ENCODE results near the gene MPDZ. TPM values are rescaled to one million over a fixed set of nuclear protein-coding genes. Genes with fewer than 3 reads are reported as not detected.
A peak's percentile ranks its signal among the peaks of the same experiment; 100 is the strongest.

The MPDZ gene
- total RNA-seq, 1 donor from 2014 or later = 97.0 TPM

GRCh38 chr9:13213998-13214397, 65.5 kb downstream of the MPDZ start:
- Mint-ChIP-seq H3K4me3 (ENCODE audit: unreplicated experiment) (no peak overlapping the region), H3K9me3 (ENCODE audit: unreplicated experiment) (no peaks in the 10 kb centered on the region), H3K36me3 (ENCODE audit: low read depth, unreplicated experiment) (peaks cover 15% of the 10 kb centered on the region), H3K27me3 (ENCODE audit: unreplicated experiment) (no peaks in the 10 kb centered on the region), H3K27ac (ENCODE audit: unreplicated experiment) (no peak overlapping the region), H3K4me1 (ENCODE audit: unreplicated experiment) (peaks cover 25% of the 10 kb centered on the region)
- DNase-seq (ENCODE audit: low spot score) = no peak
- no peak for TF ChIP-seq CTCF (IDR thresholded peaks at IDR 0.05; ENCODE audit: unreplicated experiment)

- no peak overlapping the region for H3K4me3 Mint-ChIP-seq (ENCODE audit: unreplicated experiment)
- no peaks in the 10 kb centered on the region for H3K9me3 Mint-ChIP-seq (ENCODE audit: unreplicated experiment)
- DNase-seq (ENCODE audit: low spot score) = no peak
- H3K36me3 Mint-ChIP-seq (ENCODE audit: low read depth, unreplicated experiment) = peaks cover 15% of the 10 kb centered on the region
- no peaks in the 10 kb centered on the region for H3K27me3 Mint-ChIP-seq (ENCODE audit: unreplicated experiment)
- H3K4me1 Mint-ChIP-seq (ENCODE audit: unreplicated experiment) = peaks cover 29% of the 10 kb centered on the region
- TF ChIP-seq CTCF (IDR thresholded peaks at IDR 0.05; ENCODE audit: unreplicated experiment) = peak; percentile 40
- no peak overlapping the region for H3K27ac Mint-ChIP-seq (ENCODE audit: unreplicated experiment)
Observed at GRCh38 chr9:13213337-13213736, 66.2 kb downstream of the MPDZ start.

- Mint-ChIP-seq H3K4me3 (ENCODE audit: unreplicated experiment) (no peak overlapping the region), H3K9me3 (ENCODE audit: unreplicated experiment) (no peaks in the 10 kb centered on the region), H3K4me1 (ENCODE audit: unreplicated experiment) (peaks cover 44% of the 10 kb centered on the region), H3K27ac (ENCODE audit: unreplicated experiment) (peak overlapping the region; percentile 95), H3K36me3 (ENCODE audit: low read depth, unreplicated experiment) (peaks cover 21% of the 10 kb centered on the region), H3K27me3 (ENCODE audit: unreplicated experiment) (peaks cover 2% of the 10 kb centered on the region)
- TF ChIP-seq CTCF (IDR thresholded peaks at IDR 0.05; ENCODE audit: unreplicated experiment) = no peak
- DNase-seq (ENCODE audit: low spot score) = no peak
Observed at GRCh38 chr9:13210306-13210705, 69.2 kb downstream of the MPDZ start.

- Mint-ChIP-seq H3K4me1 (ENCODE audit: unreplicated experiment) (peaks cover 44% of the 10 kb centered on the region), H3K27me3 (ENCODE audit: unreplicated experiment) (peaks cover 2% of the 10 kb centered on the region), H3K4me3 (ENCODE audit: unreplicated experiment) (peak overlapping the region; percentile 7), H3K27ac (ENCODE audit: unreplicated experiment) (peak overlapping the region; percentile 95), H3K36me3 (ENCODE audit: low read depth, unreplicated experiment) (peaks cover 16% of the 10 kb centered on the region), H3K9me3 (ENCODE audit: unreplicated experiment) (no peaks in the 10 kb centered on the region)
- no peak for DNase-seq (ENCODE audit: low spot score)
- no peak for TF ChIP-seq CTCF (IDR thresholded peaks at IDR 0.05; ENCODE audit: unreplicated experiment)
Observed at GRCh38 chr9:13209498-13209897, 70.0 kb downstream of the MPDZ start.

- peaks cover 5% of the 10 kb centered on the region for H3K27me3 Mint-ChIP-seq (ENCODE audit: unreplicated experiment)
- H3K27ac Mint-ChIP-seq (ENCODE audit: unreplicated experiment) = peak overlapping the region; percentile 1
- H3K4me1 Mint-ChIP-seq (ENCODE audit: unreplicated experiment) = peaks cover 57% of the 10 kb centered on the region
- no peak for DNase-seq (ENCODE audit: low spot score)
- TF ChIP-seq CTCF (IDR thresholded peaks at IDR 0.05; ENCODE audit: unreplicated experiment) = no peak
- no peaks in the 10 kb centered on the region for H3K9me3 Mint-ChIP-seq (ENCODE audit: unreplicated experiment)
- H3K36me3 Mint-ChIP-seq (ENCODE audit: low read depth, unreplicated experiment) = peaks cover 15% of the 10 kb centered on the region
- H3K4me3 Mint-ChIP-seq (ENCODE audit: unreplicated experiment) = no peak overlapping the region
Observed at GRCh38 chr9:13205824-13206223, 73.7 kb downstream of the MPDZ start.
